Thyroid gland (tissue), 4 donors: ENCODE measurements around the gene WDR37. TPM values are rescaled to one million over a fixed set of nuclear protein-coding genes. Genes with fewer than 3 reads are reported as not detected.

Experiments used
- DNase-seq, 2 donors: peaks; one replicate each; pipeline ENCODE4 v3.0.0-alpha.2; 2019
- H3K27ac ChIP-seq, 3 donors: fragments of 200-600 bp; sonication (generic); 1 replicate in 2 of 3; 2 replicates in 1 of 3; pipeline ENCODE4 v1.5.1; 2016 to 2019; ENCODE audit warnings: mild to moderate bottlenecking in 1 of 3, moderate library complexity in 1 of 3
- H3K27me3 ChIP-seq: fragments of 200-600 bp; sonication (generic); one replicate; pipeline ENCODE4 v1.5.1; 2019
- H3K36me3 ChIP-seq, 2 donors: fragments of 200-600 bp; sonication (generic); one replicate each; pipeline ENCODE4 v1.5.1; 2016 to 2019
- H3K4me1 ChIP-seq, 2 donors: fragments of 200-600 bp; sonication (generic); one replicate each; pipeline ENCODE4 v1.5.1; 2017 to 2019
- H3K4me3 ChIP-seq, 3 donors: fragments of 200-600 bp; sonication (generic); replicated peaks in 1 of 3; 1 replicate in 2 of 3; 2 replicates in 1 of 3; pipeline ENCODE4 v1.5.1; 2016; ENCODE audit warnings: mild to moderate bottlenecking in 1 of 3
- H3K9me3 ChIP-seq: fragments of 200-600 bp; sonication (generic); one replicate; pipeline ENCODE4 v1.5.1; 2017
- POLR2A ChIP-seq, 2 donors: fragments of 450-650 bp; IDR thresholded peaks; one replicate each; pipeline ENCODE4 v1.6.1; 2017; ENCODE audit warnings: antibody characterized with exemption in 2 of 2, mild to moderate bottlenecking in 2 of 2, moderate library complexity in 1 of 2
- WGBS, 2 donors: methylation state at CpG; one replicate each; pipeline ENCODE4 v1.1.5; 2017; 5-methylcytosine and 5-hydroxymethylcytosine counted together
- intact Hi-C: fragments of 100-400 bp; cut with DNase I; formaldehyde crosslinking; loops from one replicate; pipeline ENCODE4 v1.15.1; 2023
- total RNA-seq, 4 donors: library from RNA; depleted of rRNA; stranded (reverse); fragments of >200 nt; gene quantifications; one replicate each; pipeline ENCODE4 v1.2.3, GENCODE V29; 2016
- TF ChIP-seq, protein P1 (sequence below), 6 experiments: fragments of 200-600 bp in 3 of 6; fragments of 450-650 bp in 3 of 6; sonication (generic) in 3 of 6; IDR thresholded peaks; one replicate each; pipeline ENCODE4 v1.5.1; 2016 to 2019; ENCODE audit warnings: antibody characterized with exemption in 6 of 6, mild to moderate bottlenecking in 2 of 6, inconsistent platforms in 1 of 6, moderate library complexity in 1 of 6

Gene WDR37
- total RNA-seq, 4 donors from 2014 or later, result 15.2 to 26.3 (median 16.4) TPM

DNA sequence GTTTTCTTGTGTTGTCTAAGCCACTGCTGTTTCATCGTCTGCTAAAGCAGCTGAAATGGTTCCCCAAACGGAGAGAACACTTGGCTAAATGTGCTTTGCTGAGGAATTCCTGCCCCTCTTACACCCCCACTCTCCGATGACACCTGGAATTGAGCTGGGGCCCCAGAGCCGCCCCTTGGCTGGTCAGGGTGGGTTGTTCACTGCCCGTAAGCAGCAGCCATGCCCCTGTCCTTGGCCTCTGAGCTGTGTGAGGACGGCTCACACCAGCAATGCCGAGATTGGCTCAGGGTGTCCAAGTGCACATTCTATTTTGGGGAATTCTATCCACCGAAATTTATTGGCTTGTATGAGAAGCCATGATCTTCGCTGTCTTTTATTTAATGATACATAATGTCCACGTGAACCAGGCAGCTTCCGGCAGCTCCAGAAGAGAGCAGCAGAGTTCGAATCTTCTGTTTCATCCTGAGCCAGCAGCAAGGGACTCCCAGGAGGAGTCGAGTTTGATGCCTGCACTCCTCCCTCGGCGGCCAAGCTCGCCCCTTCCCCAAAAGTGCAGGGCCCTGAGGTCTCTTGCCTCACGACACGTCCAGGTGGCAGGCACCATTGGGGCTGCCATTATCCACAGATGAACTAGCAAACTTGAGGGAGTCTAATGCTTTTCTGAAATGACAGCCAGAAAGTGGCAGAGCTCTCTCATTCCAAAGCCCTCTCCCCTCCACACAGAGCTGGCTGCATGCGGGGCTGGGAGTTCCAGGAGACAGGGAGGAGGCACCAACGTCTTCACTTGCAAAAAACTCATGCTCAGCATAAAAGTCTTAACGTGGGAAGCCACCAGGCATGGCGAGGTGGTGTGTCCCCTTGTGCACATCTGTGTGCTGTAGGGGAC lies 114.0 kb downstream of the WDR37 start:
- no peak for DNase-seq
- 57 to 62% methylated on average over 17 to 20 of the region's 22 CpGs for WGBS, 2 donors

DNA sequence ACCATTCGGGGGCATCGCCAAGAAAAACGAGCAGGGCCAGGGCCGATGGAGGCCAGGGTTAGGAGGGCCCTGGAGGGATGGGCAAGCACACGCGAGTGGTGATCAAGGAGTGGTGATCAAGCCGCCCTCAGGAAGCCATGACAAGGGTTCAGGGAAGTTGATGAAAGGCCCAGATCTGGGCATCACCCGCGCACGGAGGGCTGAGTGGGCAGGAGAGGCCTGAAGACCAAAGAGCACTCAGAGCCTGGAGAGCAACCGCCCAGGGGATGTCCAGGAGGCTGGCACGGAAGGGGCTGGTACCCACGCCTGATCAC lies 114.6 kb downstream of the WDR37 start:
- no peaks in the 10 kb centered on the region for H3K4me1 ChIP-seq
- TF ChIP-seq, protein P1, sequence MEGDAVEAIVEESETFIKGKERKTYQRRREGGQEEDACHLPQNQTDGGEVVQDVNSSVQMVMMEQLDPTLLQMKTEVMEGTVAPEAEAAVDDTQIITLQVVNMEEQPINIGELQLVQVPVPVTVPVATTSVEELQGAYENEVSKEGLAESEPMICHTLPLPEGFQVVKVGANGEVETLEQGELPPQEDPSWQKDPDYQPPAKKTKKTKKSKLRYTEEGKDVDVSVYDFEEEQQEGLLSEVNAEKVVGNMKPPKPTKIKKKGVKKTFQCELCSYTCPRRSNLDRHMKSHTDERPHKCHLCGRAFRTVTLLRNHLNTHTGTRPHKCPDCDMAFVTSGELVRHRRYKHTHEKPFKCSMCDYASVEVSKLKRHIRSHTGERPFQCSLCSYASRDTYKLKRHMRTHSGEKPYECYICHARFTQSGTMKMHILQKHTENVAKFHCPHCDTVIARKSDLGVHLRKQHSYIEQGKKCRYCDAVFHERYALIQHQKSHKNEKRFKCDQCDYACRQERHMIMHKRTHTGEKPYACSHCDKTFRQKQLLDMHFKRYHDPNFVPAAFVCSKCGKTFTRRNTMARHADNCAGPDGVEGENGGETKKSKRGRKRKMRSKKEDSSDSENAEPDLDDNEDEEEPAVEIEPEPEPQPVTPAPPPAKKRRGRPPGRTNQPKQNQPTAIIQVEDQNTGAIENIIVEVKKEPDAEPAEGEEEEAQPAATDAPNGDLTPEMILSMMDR (IDR thresholded peaks at IDR 0.05), result no peak
- no peak for TF ChIP-seq POLR2A (IDR thresholded peaks at IDR 0.05)
- H3K27ac ChIP-seq, result no peak overlapping the region
- H3K4me3 ChIP-seq, result no peak overlapping the region
- H3K27me3 ChIP-seq, result no peaks in the 10 kb centered on the region
- 84 to 88% methylated on average over 13 of the region's 13 CpGs for WGBS, 2 donors
- intact Hi-C loops, result no loop called here
- H3K36me3 ChIP-seq, result no peaks in the 10 kb centered on the region
- H3K9me3 ChIP-seq, result no peaks in the 10 kb centered on the region
- DNase-seq, result no peak

More for the DNA sequence above, 114.0 kb downstream of the WDR37 start:
- H3K4me3 ChIP-seq, result no peak overlapping the region
- H3K9me3 ChIP-seq, result no peaks in the 10 kb centered on the region
- no peaks in the 10 kb centered on the region for H3K36me3 ChIP-seq
- H3K27me3 ChIP-seq, result no peaks in the 10 kb centered on the region
- H3K27ac ChIP-seq, result no peak overlapping the region
- intact Hi-C loops, result no loop called here
- H3K4me1 ChIP-seq, result no peaks in the 10 kb centered on the region
- TF ChIP-seq, protein P1 (IDR thresholded peaks at IDR 0.05), result no peak
- no peak for TF ChIP-seq POLR2A (IDR thresholded peaks at IDR 0.05)

DNA sequence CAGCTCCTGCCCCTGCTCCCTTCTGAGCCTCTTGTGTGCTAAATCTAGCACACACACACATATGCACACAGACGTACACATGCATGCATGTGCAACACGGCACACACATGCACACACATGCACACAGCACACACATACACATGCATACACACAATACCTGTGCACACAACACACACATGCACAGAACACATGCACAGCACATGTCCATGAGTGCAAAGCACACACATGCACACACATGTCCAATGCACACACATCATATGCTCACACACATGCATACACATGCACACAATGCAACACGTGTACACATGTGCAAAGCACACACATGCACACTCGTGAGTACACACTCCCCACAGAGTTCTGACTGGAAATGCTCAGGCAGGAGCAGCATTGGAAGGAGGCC lies 115.0 kb downstream of the WDR37 start:
- intact Hi-C loops, result no loop called here
- no peaks in the 10 kb centered on the region for H3K27me3 ChIP-seq
- no peak for TF ChIP-seq POLR2A (IDR thresholded peaks at IDR 0.05)
- TF ChIP-seq, protein P1 (IDR thresholded peaks at IDR 0.05), result no peak

DNA sequence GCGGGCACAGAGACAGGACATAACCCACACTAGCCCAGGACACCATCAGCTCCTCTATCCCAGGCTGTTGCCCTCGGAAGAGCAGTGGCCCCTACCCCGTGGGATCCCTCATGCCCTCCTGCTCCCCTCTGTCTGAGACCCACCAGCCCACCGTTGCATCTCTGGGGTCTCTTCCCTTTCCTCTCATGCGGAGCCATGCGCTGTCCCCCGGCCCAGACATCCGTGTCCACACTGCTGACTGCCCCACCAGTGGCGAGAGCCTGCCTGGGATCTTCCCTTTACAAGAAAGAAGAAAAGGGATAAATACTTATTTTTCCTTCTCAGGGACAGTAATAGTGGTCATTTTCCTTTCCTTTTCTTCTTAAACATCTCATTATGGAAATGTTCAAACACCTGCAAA lies 115.4 kb downstream of the WDR37 start:
- Histone ChIP-seq H3K36me3 (no peaks in the 10 kb centered on the region), H3K4me3 (no peak overlapping the region), H3K9me3 (no peaks in the 10 kb centered on the region), H3K27me3 (no peaks in the 10 kb centered on the region), H3K27ac (no peak overlapping the region), H3K4me1 (no peaks in the 10 kb centered on the region)
- intact Hi-C loops, result no loop called here
- TF ChIP-seq, protein P1 (IDR thresholded peaks at IDR 0.05), result no peak
- no peak for TF ChIP-seq POLR2A (IDR thresholded peaks at IDR 0.05)
- WGBS, 2 donors, result 83 to 84% methylated on average over 8 to 9 of the region's 9 CpGs
- DNase-seq, result no peak

More for the DNA sequence above, 115.0 kb downstream of the WDR37 start:
- Histone ChIP-seq H3K27ac (no peak overlapping the region), H3K4me3 (no peak overlapping the region), H3K36me3 (no peaks in the 10 kb centered on the region), H3K9me3 (no peaks in the 10 kb centered on the region), H3K4me1 (no peaks in the 10 kb centered on the region)
- no peak for DNase-seq
- WGBS, 2 donors, result 90% methylated on average over 4 of the region's 4 CpGs

DNA sequence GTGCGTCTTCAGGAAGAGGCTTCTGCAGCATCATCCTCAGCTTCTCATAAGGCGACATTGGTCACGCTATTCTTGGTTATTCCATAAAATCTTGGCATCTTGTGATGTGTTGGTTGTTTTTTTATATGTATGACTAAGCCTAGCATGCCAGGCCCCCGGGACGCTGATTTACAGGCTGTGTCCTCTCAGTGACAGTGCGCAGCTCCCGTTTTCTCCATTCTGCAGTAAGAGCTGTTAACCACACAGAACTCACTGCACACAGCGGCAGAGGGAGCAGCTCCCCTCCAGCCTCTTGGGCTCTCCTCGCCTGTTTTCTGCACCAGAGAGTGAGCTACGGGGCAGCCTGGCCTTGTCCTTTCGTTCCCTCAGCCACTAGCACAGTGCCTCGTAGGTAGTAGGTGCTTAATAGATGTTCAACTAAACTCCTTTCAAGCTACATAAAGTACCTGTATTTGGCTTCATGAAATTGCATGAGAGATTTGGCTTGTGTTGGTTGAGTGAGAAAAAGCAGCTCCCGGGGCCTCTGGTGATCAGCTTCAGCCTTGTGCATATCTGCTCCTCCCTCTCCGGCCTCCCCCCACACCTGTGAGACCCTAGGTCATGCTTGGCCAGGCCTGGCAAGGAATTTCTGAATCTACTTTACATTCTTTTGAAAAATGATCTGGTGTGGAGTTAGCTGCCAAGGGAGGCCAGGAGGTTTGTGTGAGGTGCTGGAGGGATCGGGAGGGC lies 116.2 kb downstream of the WDR37 start:
- 69 to 74% methylated on average over 15 of the region's 15 CpGs for WGBS, 2 donors
- no peaks in the 10 kb centered on the region for H3K27me3 ChIP-seq
- TF ChIP-seq, protein P1 (IDR thresholded peaks at IDR 0.05), result no peak
- TF ChIP-seq POLR2A (IDR thresholded peaks at IDR 0.05), result no peak
- no peak for DNase-seq
- intact Hi-C loops, result no loop called here
- no peaks in the 10 kb centered on the region for H3K4me1 ChIP-seq
- H3K4me3 ChIP-seq, result no peak overlapping the region
- no peaks in the 10 kb centered on the region for H3K36me3 ChIP-seq
- H3K9me3 ChIP-seq, result no peaks in the 10 kb centered on the region
- H3K27ac ChIP-seq, result no peak overlapping the region
